ENCODE results near the gene TGFBR3L. TPM values are rescaled to one million over a fixed set of nuclear protein-coding genes. Genes with fewer than 3 reads are reported as not detected.
"Not testable (repeated sequence)": the region's sequence is repeated elsewhere in the genome, so short reads cannot be mapped to it uniquely, and the experiment has no call there.

TGFBR3L gene
- total and polyA plus RNA-seq, 2 of the 8 experiments (the other 6 are each of a cell fraction or from before 2014, with no cell fraction given), result 3.1 to 3.7 TPM

- H2BK120ac ChIP-seq (replicated peaks; ENCODE audit: low read depth, low read length); H2BK12ac ChIP-seq (ENCODE audit: low read depth, low read length); H3K9ac ChIP-seq (replicated peaks in 1 of 4; ENCODE audit: extremely low read depth in 1 of 4, low read depth in 3 of 4, low read length in 3 of 4); H3K9me3 ChIP-seq (ENCODE audit: insufficient read depth in 2 of 2, low read depth in 1 of 2, low read length in 1 of 2); H4K20me1 ChIP-seq (replicated peaks in 1 of 2; ENCODE audit: control insufficient read depth in 1 of 2, insufficient read depth in 2 of 2, low read length in 2 of 2); H4K8ac ChIP-seq (ENCODE audit: extremely low read depth, insufficient read depth, low read length); H3K4me3 ChIP-seq (ENCODE audit: extremely low read depth in 1 of 4, insufficient read depth in 2 of 4, low read depth in 3 of 4, low read length in 4 of 4); H4K5ac ChIP-seq (ENCODE audit: insufficient read length, low read depth, low read length); H2AFZ ChIP-seq (ENCODE audit: low read length); H3K56ac ChIP-seq (replicated peaks; ENCODE audit: insufficient read length, low read depth, low read length); H3K36me3 ChIP-seq (ENCODE audit: control insufficient read depth in 2 of 4, insufficient read depth in 4 of 4, low read length in 3 of 4); H2BK20ac ChIP-seq (ENCODE audit: low read length); H3K23me2 ChIP-seq (ENCODE audit: low read depth, low read length); H3K79me2 ChIP-seq (ENCODE audit: control insufficient read depth in 1 of 2, insufficient read depth in 2 of 2, low read length in 2 of 2); H3K27me3 ChIP-seq (replicated peaks in 1 of 4; ENCODE audit: control insufficient read depth in 3 of 4, extremely low read depth in 1 of 4, insufficient read depth in 3 of 4, low read length in 3 of 4); H3K4me1 ChIP-seq (replicated peaks in 1 of 4; ENCODE audit: control insufficient read depth in 3 of 4, insufficient read depth in 4 of 4, low read length in 3 of 4); H4K91ac ChIP-seq (replicated peaks; ENCODE audit: insufficient read length, low read length); H3K27ac ChIP-seq (ENCODE audit: low read depth, low read length); DNase-seq (ENCODE audit: low read depth in 1 of 2, low spot score in 2 of 2); H3K14ac ChIP-seq (ENCODE audit: insufficient read length); H3K4ac ChIP-seq (replicated peaks; ENCODE audit: insufficient read length, low read depth, low read length); H2AK5ac ChIP-seq (ENCODE audit: low read depth, low read length); H2BK15ac ChIP-seq (ENCODE audit: low read length); H3K18ac ChIP-seq (ENCODE audit: extremely low read depth, low read length); H3K23ac ChIP-seq (ENCODE audit: insufficient read length); FAIRE-seq; H3K4me2 ChIP-seq (ENCODE audit: insufficient read depth in 1 of 2, low read depth in 2 of 2, low read length in 2 of 2); H2BK5ac ChIP-seq (ENCODE audit: low read depth, low read length); H3K79me1 ChIP-seq (ENCODE audit: low read depth, low read length): not testable (repeated sequence)
- 89% methylated on average over 18 of the region's 18 CpGs; no CpG with 5 or more reads in 1 of the 2 experiments for WGBS, 2 experiments (ENCODE audit: extremely low coverage in 1 of 2, insufficient coverage in 1 of 2, insufficient read length in 1 of 2, insufficient replicate concordance in 2 of 2, low coverage in 1 of 2, low lambda C conversion rate in 2 of 2, missing lambda C conversion rate in 1 of 2)
- CTCF ChIA-PET (ENCODE audit: partially characterized antibody), result interaction anchor here (2.0 kb wide), 1 partner anchor 24 kb away, joined by 6 read pairs; no protein-coding TSS in a partner anchor
- POLR2A ChIA-PET (ENCODE audit: partially characterized antibody), result interaction anchor here (0.7 to 1.9 kb wide), 7 partner anchors 8 to 25 kb away, joined by 3 to 7 read pairs (median 4); partner anchors contain the start of gene MAP2K7
Observed at GRCh38 chr19:7893362-7894101, 21.1 kb upstream of the TGFBR3L start.

Measured in H1 (cell line).